T47D (cell line): ENCODE data around the gene NPR2.

Experiments
- DNase-seq, 2 experiments: peaks; one replicate each; pipeline versions ENCODE4 v3.0.0 to v3.0.0-alpha.2; 2011 to 2012; ENCODE audit warnings: low read depth in 1 of 2, low spot score in 1 of 2
- JUND ChIP-seq: IDR thresholded peaks from 2 replicates; pipeline ENCODE4 v1.6.1; 2012; ENCODE audit warnings: low read depth
- in situ Hi-C: cut with HindIII; loops from 2 replicates; pipeline ENCODE4 v1.10.0; 2016; ENCODE audit warnings: low sequenced_read_pairs, low pct_unique_long_range_greater_than_20kb

Gene NPR2

DNA sequence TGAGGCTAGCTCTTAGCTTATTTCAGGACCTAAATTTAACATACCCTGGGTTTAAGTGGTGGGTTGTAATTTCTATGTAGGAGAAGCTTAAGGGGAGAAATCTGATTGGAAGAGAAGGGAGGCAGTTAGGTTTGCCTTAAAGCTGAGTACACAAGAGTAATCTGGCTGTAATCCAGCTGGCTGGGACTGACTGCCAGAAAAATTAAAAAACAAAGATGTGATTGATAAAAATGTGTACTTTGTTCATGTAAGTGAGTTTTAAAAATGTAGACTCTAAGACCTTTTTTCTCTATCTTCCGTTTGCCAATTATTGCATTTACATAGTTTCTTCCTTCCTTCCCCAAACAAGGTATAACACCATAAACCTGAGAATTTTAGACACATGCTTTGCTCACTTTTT lies 19.9 kb upstream of the NPR2 start:
- TF ChIP-seq JUND: no peak
- in situ Hi-C loops: no loop called here
- peak; percentile 26 to 82 for DNase-seq

DNA sequence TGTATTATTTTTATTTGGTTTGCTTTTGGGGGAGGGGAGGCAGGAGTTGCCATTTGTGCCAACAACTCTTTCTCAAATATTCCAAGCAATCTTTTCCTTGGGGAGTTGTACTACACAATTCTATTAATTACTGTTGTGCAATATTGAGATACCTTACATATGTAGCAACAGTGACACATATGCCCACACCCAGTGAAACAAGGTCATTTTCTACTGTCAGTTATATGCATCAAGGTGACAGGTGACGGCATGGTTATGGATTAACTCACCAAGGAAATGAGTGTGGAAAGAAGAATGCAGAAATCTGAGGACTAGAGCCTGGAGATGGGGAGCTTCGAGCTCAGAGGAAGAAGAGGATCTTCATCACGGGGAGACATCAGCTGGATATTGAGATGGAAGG lies 19.4 kb upstream of the NPR2 start:
- DNase-seq: no peak
- in situ Hi-C loops: no loop called here
- TF ChIP-seq JUND: no peak

DNA sequence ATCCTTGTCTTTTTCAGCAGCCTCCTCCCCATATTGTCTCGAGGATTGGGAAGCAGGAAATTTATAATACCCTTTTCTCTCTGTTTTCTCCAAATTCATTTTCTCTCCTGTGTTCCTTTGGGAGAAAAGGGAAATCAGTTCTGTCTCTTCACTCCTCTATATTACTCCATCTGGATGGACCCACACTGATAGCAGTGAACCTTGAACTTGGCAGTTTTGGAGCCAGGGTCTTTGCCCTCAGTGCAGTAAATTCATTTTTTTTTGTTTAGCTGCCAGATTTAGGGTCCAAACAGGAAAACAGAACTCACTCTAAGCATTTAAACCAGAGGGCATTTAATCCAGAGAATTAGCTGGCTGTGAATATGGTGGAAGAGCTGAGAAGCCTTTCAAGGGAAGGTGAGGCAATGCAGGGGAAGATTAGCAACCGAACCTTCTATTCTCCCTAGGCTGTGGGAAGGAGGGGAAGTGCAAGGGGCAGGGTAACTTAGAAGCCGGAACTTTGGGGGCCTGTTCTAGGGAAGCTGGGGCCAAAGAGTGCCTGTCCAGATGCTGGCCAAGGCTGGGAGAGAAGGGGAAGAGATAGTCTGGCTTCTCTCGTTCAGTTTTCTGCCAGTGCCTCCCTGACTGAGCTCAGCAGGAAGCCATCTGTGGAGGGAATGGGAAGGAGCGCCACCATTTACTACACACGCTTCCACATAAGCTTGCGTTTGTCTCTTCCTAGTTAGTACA lies 16.3 kb upstream of the NPR2 start:
- no peak for TF ChIP-seq JUND
- no peak for DNase-seq
- in situ Hi-C loops: no loop called here

DNA sequence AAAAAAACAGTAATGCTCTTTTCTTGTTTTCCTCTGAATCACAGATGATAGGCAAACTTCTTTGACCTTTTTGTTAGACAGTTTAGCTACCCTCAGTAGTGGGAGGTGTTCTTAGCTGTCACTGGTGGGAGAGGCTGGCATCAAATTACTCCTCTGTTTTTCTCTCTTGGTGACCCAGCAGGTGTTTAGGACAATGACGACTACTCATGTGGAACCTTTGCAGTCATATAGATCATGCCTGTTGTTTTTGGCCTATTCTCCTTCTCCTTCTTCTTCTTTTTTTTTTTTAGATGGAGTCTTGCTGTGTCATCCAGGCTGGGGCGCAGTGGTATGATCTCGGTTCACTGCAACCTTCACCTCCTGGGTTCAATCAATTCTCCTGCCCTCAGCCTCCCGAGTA lies 15.4 kb upstream of the NPR2 start:
- no peak for TF ChIP-seq JUND
- no peak for DNase-seq
- in situ Hi-C loops: no loop called here

DNA sequence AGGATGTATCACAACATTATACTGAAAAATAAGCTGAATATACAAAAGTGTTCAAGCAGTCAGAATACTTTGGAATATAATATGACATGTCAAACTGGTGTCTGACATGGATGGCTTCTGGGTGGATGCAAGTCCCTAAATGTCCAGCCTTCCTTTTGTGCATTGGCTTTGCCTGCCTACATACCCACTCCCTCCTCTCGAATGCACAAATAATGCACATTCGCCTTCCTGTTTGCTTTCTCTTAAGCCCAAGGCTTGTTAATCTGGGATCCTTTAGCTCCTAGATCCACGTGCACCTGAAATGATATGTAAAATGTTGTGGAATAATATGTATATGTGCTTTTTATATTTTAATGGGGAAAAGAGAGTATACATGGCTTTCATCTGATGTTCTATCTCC lies 12.9 kb upstream of the NPR2 start:
- in situ Hi-C loops: no loop called here
- no peak for DNase-seq
- TF ChIP-seq JUND: no peak

DNA sequence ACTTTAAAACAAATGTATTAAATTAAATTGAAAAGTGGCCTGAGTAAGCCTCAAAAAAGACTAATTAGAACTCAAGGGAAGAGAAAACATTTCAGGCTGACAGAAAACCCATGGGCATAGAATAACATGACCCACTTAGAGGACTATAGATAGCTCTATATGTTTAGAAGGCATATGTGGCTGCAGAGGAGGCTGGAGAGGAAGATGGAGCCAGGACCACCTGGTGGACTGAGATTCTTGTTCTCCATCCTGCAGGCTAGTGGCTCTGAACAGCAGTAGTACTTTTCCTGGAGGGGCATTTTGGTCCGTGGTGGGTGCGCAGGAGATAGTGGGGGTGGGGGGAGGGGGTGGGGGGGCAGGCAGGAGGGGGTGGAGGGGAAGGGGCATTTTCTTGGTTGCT lies 10.3 kb upstream of the NPR2 start:
- in situ Hi-C loops: no loop called here
- DNase-seq: no peak
- no peak for TF ChIP-seq JUND

DNA sequence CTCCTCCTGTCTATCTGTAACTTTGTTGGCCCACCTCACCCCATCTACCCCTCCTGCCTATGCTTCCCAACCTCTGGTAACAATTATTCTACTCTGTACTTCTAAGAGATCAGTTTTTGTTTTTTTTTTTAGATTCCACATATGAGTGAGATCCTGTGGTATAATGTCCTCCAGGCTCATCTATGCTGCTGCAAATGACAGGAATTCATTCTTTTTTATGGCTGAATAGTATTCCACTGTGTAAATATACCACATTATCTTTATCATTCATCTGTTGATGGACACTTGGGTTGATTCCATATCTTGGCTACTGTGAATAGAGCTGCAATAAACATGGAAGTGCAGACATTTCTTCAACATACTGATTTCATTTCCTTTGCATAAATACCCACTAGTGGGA lies 8.0 kb upstream of the NPR2 start:
- DNase-seq: no peak
- in situ Hi-C loops: no loop called here
- no peak for TF ChIP-seq JUND

DNA sequence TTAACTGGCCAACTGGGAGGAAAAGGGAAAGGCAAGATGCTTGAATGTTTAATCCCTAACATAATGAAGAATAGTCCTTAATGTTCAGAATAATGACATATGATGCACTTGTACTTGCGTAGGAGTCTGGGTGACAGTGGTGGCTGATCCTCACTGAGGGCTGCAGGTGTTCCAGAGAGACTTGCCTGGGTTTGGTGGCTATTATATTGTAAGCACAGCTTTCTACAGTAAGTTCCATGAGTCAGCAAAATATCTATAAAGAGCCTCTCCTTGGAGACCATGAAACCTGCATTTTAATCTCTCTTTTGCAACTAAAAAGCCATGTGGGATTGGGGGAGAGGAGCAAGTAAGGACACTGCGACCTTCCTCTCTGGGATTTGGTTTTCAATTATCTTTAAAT lies 1.9 kb upstream of the NPR2 start:
- DNase-seq: no peak
- no peak for TF ChIP-seq JUND
- in situ Hi-C loops: no loop called here

DNA sequence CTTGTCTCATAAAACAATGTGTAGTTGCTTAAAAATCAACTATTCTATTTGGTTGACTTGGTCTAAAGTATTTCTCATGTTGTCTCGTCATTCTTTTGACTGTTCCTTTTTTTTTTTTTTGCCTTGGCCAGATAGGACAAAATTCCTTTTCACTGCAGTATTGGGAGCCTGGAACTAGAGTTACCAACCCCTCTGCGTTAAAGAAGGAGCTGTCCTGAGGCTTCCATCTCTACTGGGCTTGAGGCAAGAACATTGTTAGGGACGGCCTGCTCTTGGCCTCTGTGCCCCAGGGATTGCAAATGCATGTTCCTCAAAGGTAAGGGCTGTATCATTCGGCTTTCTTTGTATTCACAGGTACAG lies 1.4 kb upstream of the NPR2 start:
- TF ChIP-seq JUND: no peak
- in situ Hi-C loops: no loop called here
- DNase-seq: no peak

DNA sequence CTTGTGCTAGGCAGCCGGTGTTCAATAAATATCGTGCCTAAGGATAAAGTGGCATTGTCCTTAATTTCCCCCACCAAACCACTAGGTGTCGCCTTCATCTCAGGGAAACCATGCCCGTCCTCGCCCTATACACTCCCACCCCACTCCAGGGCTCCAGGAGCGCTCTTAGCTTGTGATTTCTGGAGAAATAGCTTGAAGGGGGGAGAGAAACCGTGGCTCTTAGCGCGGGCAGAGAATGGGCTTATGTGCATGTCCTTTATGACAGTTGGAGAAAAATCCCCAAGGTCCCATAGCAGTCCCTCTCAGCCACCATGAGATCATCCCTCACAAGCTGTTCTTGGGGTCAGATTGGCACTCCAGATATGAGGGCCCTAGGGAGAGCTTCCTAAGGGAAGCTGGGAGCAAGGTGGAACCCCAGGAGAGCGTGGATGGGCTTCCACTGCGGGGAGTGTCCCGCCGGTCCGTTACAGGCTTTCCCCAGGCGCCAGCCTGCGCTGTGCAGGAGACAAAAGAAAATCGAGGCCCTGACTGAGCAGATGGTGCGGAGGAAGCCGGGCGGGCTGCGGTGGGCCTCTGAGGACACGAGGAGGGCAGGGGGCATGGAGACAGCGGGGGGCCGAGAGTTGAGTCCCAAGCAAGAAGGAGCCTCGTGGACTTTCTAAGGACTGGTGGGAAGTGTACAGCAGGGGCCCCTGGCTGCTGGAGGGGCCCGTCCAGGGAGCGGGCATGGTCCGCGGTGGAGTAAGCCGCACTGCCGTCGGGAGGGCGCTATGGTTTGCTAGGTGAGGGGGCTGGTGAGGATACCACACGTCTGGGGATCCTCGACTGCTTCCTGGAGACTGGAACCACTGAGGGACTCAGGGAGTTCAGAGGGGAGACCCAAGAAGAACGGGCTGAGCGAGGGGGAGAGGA lies 750 bp upstream of the NPR2 start:
- in situ Hi-C loops: no loop called here
- peak; percentile 65 to 77 for DNase-seq
- TF ChIP-seq JUND: no peak

DNA sequence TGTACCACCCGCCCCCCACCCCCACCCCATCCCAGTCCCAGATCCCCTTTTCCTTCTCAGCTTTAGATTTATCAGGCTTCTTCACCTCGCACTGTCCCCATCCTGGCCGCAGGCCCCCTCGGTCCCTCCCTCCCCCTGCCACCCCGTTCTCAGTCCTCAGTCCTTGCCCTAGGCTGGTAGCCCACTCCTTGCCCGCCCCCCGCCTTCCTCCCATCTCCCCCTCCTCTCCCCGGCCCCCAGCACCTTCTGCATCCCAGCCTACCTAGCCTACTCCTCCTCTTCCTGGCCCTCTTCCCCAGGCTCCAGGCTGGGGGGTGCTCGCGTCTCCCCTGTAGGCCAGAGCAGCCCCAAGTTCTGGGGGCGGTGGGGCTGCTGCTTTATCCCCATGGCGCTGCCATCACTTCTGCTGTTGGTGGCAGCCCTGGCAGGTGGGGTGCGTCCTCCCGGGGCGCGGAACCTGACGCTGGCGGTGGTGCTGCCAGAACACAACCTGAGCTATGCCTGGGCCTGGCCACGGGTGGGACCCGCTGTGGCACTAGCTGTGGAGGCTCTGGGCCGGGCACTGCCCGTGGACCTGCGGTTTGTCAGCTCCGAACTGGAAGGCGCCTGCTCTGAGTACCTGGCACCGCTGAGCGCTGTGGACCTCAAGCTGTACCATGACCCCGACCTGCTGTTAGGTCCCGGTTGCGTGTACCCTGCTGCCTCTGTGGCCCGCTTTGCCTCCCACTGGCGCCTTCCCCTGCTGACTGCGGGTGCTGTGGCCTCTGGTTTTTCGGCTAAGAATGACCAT lies 828 bp downstream of the NPR2 start:
- in situ Hi-C loops: no loop called here
- no peak for TF ChIP-seq JUND
- DNase-seq: no peak

DNA sequence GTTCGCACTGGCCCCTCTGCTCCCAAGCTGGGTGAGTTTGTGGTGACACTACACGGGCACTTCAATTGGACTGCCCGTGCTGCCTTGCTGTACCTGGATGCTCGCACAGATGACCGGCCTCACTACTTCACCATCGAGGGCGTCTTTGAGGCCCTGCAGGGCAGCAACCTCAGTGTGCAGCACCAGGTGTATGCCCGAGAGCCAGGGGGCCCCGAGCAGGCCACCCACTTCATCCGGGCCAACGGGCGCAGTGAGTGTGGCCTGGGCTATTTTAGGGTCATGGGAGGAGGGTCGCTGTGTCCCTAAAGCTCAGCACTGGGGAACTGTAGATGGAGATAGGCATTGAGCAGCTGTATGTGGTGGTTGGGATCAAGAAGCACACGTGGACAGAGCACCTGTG lies 1.4 kb downstream of the NPR2 start:
- in situ Hi-C loops: no loop called here
- TF ChIP-seq JUND: no peak
- DNase-seq: no peak

DNA sequence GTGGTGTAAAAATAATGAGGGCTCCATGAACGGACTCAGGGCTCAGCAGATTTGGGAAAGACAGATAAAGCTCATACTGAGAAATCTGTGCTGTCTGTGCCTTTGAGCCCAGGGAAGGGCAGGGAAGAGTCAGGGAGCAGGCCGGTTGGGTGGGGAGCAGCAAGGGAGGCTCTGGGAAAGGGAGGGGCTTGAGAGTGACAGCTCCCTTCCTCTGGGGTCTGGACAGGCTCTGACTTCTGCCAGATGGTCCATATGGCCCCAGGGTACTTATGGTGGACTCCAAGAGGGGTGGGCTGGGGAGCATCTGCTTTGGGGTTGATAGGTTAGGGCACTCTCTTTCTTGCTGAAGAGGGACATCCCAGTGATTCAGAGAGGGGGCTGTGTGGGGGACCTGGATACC lies 2.1 kb downstream of the NPR2 start:
- in situ Hi-C loops: no loop called here
- no peak for DNase-seq
- TF ChIP-seq JUND: no peak
